Measurements from ENCODE around the gene SIPA1L3. TPM values are rescaled to one million over a fixed set of nuclear protein-coding genes. Genes with fewer than 3 reads are reported as not detected.
A peak's percentile ranks its signal among the peaks of the same experiment; 100 is the strongest.

The SIPA1L3 gene
- total RNA-seq, 2 experiments from 2014 or later, result 15.5 to 17.7 TPM

DNA sequence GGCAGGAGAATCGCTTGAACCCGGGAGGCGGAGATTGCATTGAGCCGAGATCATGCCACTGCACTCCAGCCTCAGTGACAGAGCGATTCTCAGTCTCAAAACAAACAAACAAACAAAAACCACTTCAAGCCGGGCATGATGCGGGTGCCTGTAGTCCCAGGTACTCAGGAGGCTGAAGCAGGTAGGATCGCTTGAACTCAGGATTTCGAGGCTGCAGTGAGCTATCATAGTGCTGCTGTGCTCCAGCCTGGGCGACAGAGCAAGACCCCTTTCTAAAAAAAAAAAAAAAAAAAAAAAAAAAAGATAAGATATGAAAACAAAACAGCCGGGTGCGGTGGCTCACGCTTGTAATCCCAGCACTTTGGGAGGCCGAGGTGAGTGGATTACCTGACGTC lies 336.3 kb downstream of the SIPA1L3 start:
- H3K27me3 ChIP-seq (ENCODE audit: control insufficient read depth in 1 of 2, insufficient read depth in 2 of 2, low read length in 2 of 2), result peaks cover 0 to 2% of the 10 kb centered on the region in 2 experiments
- Mint-ChIP-seq H3K9me3 (no peaks in the 10 kb centered on the region), H3K4me3 (no peak overlapping the region), H3K4me1 (ENCODE audit: low read depth) (peaks cover 4% of the 10 kb centered on the region), H3K36me3 (ENCODE audit: low read depth) (no peaks in the 10 kb centered on the region), H3K27me3 (no peaks in the 10 kb centered on the region), H3K27ac (no peak overlapping the region)
- H3K36me3 ChIP-seq (ENCODE audit: insufficient read depth, low read length), result no peaks in the 10 kb centered on the region
- no peak overlapping the region for H3K27ac ChIP-seq (ENCODE audit: low read depth in 1 of 2, low read length in 2 of 2)
- no peaks in the 10 kb centered on the region for H3K9me3 ChIP-seq (ENCODE audit: control insufficient read depth in 1 of 2, insufficient read depth in 1 of 2, low read length in 2 of 2)
- H3K4me1 ChIP-seq (ENCODE audit: insufficient read depth, low read length), result peaks cover 7% of the 10 kb centered on the region
- TF ChIP-seq, protein P1, sequence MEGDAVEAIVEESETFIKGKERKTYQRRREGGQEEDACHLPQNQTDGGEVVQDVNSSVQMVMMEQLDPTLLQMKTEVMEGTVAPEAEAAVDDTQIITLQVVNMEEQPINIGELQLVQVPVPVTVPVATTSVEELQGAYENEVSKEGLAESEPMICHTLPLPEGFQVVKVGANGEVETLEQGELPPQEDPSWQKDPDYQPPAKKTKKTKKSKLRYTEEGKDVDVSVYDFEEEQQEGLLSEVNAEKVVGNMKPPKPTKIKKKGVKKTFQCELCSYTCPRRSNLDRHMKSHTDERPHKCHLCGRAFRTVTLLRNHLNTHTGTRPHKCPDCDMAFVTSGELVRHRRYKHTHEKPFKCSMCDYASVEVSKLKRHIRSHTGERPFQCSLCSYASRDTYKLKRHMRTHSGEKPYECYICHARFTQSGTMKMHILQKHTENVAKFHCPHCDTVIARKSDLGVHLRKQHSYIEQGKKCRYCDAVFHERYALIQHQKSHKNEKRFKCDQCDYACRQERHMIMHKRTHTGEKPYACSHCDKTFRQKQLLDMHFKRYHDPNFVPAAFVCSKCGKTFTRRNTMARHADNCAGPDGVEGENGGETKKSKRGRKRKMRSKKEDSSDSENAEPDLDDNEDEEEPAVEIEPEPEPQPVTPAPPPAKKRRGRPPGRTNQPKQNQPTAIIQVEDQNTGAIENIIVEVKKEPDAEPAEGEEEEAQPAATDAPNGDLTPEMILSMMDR (IDR thresholded peaks at IDR 0.05), result no peak
- ChIA-PET POLR2A (no interaction called here), CTCF (interaction anchor here (0.7 to 2.2 kb wide), 8 partner anchors 20 to 341 kb away, joined by 3 to 10 read pairs (median 4); partner anchors contain the start of genes CATSPERG, KCNK6 and PSMD8)
- intact Hi-C loops (cut with DNase I, micrococcal nuclease), result loop anchor here (5.0 kb wide), 1 partner anchor 341 kb away; no protein-coding TSS in a partner anchor
- H3K4me3 ChIP-seq (ENCODE audit: low read length), result no peak overlapping the region
- no peak for ATAC-seq (ENCODE audit: poor library complexity)
- DNase-seq, result no peak

DNA sequence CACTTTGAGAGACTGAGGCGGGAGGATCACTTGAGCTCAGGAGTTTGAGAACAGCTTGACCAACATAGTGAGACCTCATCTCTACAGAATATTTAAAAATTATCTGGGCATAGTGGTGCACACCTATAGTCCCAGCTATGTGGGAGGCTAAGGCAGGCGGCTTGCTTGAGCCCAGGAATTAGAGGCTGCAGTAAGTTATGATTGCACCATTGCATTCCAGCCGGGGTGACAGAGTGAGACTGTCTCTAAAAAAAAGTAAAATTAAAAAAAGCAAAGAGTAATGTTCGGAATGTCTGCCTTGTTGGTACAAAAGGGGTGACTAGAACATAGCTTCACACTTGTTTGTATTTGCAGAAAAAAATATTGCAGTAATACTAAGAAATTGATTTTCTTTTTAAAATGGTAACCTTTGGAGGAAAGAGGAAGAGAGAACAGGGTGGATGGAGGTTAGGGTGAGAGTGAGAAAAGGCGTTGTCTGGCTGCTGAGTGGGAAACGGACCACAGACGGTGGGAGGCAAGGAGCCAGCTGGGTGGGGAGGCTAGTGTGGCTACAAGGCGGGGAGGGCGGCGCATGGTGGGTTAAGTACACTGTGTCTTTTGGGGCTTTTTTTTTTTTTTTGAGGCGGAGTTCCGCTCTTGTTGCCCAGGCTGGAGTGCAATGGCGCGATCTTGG lies 339.0 kb downstream of the SIPA1L3 start:
- Mint-ChIP-seq H3K27me3 (no peaks in the 10 kb centered on the region), H3K9me3 (no peaks in the 10 kb centered on the region), H3K27ac (no peak overlapping the region), H3K36me3 (ENCODE audit: low read depth) (no peaks in the 10 kb centered on the region), H3K4me3 (no peak overlapping the region), H3K4me1 (ENCODE audit: low read depth) (peaks cover 4% of the 10 kb centered on the region)
- ChIA-PET CTCF (interaction anchor here (0.7 kb wide), 1 partner anchor 89 kb away, joined by 3 read pairs; no protein-coding TSS in a partner anchor), POLR2A (no interaction called here)
- intact Hi-C loops (cut with DNase I, micrococcal nuclease), result loop anchor here in 1 of 2 experiments (2.0 kb wide), 1 partner anchor 127 kb away; no protein-coding TSS in a partner anchor
- no peak overlapping the region for H3K4me3 ChIP-seq (ENCODE audit: low read length)
- DNase-seq, result no peak
- peaks cover 7% of the 10 kb centered on the region for H3K4me1 ChIP-seq (ENCODE audit: insufficient read depth, low read length)
- H3K27me3 ChIP-seq (ENCODE audit: control insufficient read depth in 1 of 2, insufficient read depth in 2 of 2, low read length in 2 of 2), result peaks cover 0 to 2% of the 10 kb centered on the region in 2 experiments
- no peaks in the 10 kb centered on the region for H3K9me3 ChIP-seq (ENCODE audit: control insufficient read depth in 1 of 2, insufficient read depth in 1 of 2, low read length in 2 of 2)
- no peak for ATAC-seq (ENCODE audit: poor library complexity)
- H3K27ac ChIP-seq (ENCODE audit: low read depth in 1 of 2, low read length in 2 of 2), result no peak overlapping the region
- H3K36me3 ChIP-seq (ENCODE audit: insufficient read depth, low read length), result no peaks in the 10 kb centered on the region
- TF ChIP-seq, protein P1 (IDR thresholded peaks at IDR 0.05), result no peak

DNA sequence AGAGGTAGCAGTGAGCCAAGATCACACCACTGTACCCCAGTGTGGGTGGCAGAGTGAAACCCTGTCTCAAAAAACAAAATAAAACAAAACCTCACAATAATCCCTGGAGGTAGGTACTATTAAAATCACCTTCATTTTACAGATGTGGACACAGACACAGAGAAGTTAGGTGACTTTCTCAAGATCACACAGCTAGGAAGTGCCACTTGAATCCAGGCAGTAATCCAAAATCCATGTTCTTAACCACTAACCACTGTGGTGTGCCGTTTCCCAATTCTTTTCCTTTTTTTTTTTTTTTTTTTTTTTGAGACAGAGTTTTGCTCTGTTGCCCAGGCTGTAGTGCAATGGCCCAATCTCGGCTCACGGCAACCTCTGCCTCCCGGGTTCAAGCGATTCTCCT lies 340.1 kb downstream of the SIPA1L3 start:
- TF ChIP-seq, protein P1 (IDR thresholded peaks at IDR 0.05), result no peak

More for the DNA sequence above, 340.1 kb downstream of the SIPA1L3 start:
- H3K9me3 ChIP-seq (ENCODE audit: control insufficient read depth in 1 of 2, insufficient read depth in 1 of 2, low read length in 2 of 2), result no peaks in the 10 kb centered on the region
- Mint-ChIP-seq H3K4me3 (peak overlapping the region; percentile 30), H3K4me1 (ENCODE audit: low read depth) (peaks cover 4% of the 10 kb centered on the region), H3K27ac (no peak overlapping the region), H3K36me3 (ENCODE audit: low read depth) (no peaks in the 10 kb centered on the region), H3K9me3 (no peaks in the 10 kb centered on the region), H3K27me3 (no peaks in the 10 kb centered on the region)
- H3K27me3 ChIP-seq (ENCODE audit: control insufficient read depth in 1 of 2, insufficient read depth in 2 of 2, low read length in 2 of 2), result peaks cover 0 to 2% of the 10 kb centered on the region in 2 experiments
- no peak overlapping the region for H3K27ac ChIP-seq (ENCODE audit: low read depth in 1 of 2, low read length in 2 of 2)
- intact Hi-C loops (cut with DNase I, micrococcal nuclease), result no loop called here
- ATAC-seq (ENCODE audit: poor library complexity), result no peak
- H3K4me1 ChIP-seq (ENCODE audit: insufficient read depth, low read length), result peaks cover 7% of the 10 kb centered on the region
- no peaks in the 10 kb centered on the region for H3K36me3 ChIP-seq (ENCODE audit: insufficient read depth, low read length)
- no peak for DNase-seq
- no peak overlapping the region for H3K4me3 ChIP-seq (ENCODE audit: low read length)
- ChIA-PET POLR2A (no interaction called here), CTCF (no interaction called here)
